H9 (cell line): Measurements from ENCODE around the gene FNDC3B. TPM values are rescaled to one million over a fixed set of nuclear protein-coding genes. Genes with fewer than 3 reads are reported as not detected.

Source experiments
- DNase-seq: peaks from one replicate; pipeline ENCODE4 v3.0.0-alpha.2; 2017
- H2AFZ ChIP-seq: one replicate; pipeline ENCODE4 v1.6.1; 2013; ENCODE audit warnings: mild to moderate bottlenecking, low read length, control low read depth, moderate library complexity
- H2AK5ac ChIP-seq: 2 replicates; pipeline ENCODE4 v1.6.1; 2013; ENCODE audit warnings: low read length, control low read depth, mixed read lengths; ENCODE audit not compliant: insufficient read length
- H2BK120ac ChIP-seq: one replicate; pipeline ENCODE4 v1.6.1; 2013; ENCODE audit warnings: low read depth, mild to moderate bottlenecking, low read length, control low read depth, inconsistent platforms; ENCODE audit not compliant: poor library complexity, severe bottlenecking
- H2BK12ac ChIP-seq: 2 replicates; pipeline ENCODE4 v1.6.1; 2013; ENCODE audit warnings: low read length, control low read depth, mixed read lengths, low read depth; ENCODE audit not compliant: insufficient read length
- H2BK15ac ChIP-seq: 2 replicates; pipeline ENCODE4 v1.6.1; 2013; ENCODE audit warnings: low read depth, low read length, control low read depth
- H2BK20ac ChIP-seq: one replicate; pipeline ENCODE4 v1.6.1; 2013; ENCODE audit warnings: low read depth, mild to moderate bottlenecking, low read length, control low read depth, inconsistent platforms; ENCODE audit not compliant: poor library complexity, severe bottlenecking
- H2BK5ac ChIP-seq: 2 replicates; pipeline ENCODE4 v1.6.1; 2013; ENCODE audit warnings: low read length, control low read depth, mixed read lengths; ENCODE audit not compliant: insufficient read length
- H3K14ac ChIP-seq: 2 replicates; pipeline ENCODE4 v1.6.1; 2013; ENCODE audit warnings: low read length, control low read depth; ENCODE audit not compliant: insufficient read depth
- H3K18ac ChIP-seq: 2 replicates; pipeline ENCODE4 v1.6.1; 2013; ENCODE audit warnings: low read depth, mild to moderate bottlenecking, mixed read lengths, low read length, control low read depth; ENCODE audit not compliant: insufficient read length
- H3K23ac ChIP-seq: 2 replicates; pipeline ENCODE4 v1.6.1; 2013; ENCODE audit warnings: low read length, control low read depth, mixed read lengths, low read depth; ENCODE audit not compliant: insufficient read length
- H3K23me2 ChIP-seq: 2 replicates; pipeline ENCODE4 v1.6.1; 2013; ENCODE audit warnings: low read depth, mild to moderate bottlenecking, mixed read lengths, low read length, control low read depth; ENCODE audit not compliant: insufficient read length, poor library complexity, severe bottlenecking
- H3K27ac ChIP-seq: 2 replicates; pipeline ENCODE4 v1.5.1; 2013; ENCODE audit warnings: low read length, control low read depth, mixed read lengths, low read depth; ENCODE audit not compliant: insufficient read length
- H3K27me3 ChIP-seq: 2 replicates; pipeline ENCODE4 v1.6.1; 2013; ENCODE audit warnings: low read length, control low read depth, inconsistent platforms; ENCODE audit not compliant: insufficient read depth
- H3K4ac ChIP-seq: 2 replicates; pipeline ENCODE4 v1.6.1; 2013; ENCODE audit warnings: low read depth, mild to moderate bottlenecking, control low read depth, inconsistent platforms, low read length, moderate library complexity
- H3K4me1 ChIP-seq: 2 replicates; pipeline ENCODE4 v1.6.1; 2013; ENCODE audit warnings: low read length, control low read depth, inconsistent platforms; ENCODE audit not compliant: insufficient read depth
- H3K4me2 ChIP-seq: 2 replicates; pipeline ENCODE4 v1.6.1; 2013; ENCODE audit warnings: low read length, control low read depth, mixed read lengths; ENCODE audit not compliant: insufficient read length, insufficient read depth
- H3K56ac ChIP-seq: 2 replicates; pipeline ENCODE4 v1.6.1; 2013; ENCODE audit warnings: low read depth, mild to moderate bottlenecking, mixed read lengths, low read length, control low read depth; ENCODE audit not compliant: insufficient read length
- H3K79me1 ChIP-seq: 2 replicates; pipeline ENCODE4 v1.6.1; 2013; ENCODE audit warnings: low read depth, mild to moderate bottlenecking, moderate library complexity, low read length, control low read depth, inconsistent platforms; ENCODE audit not compliant: insufficient read depth, poor library complexity, severe bottlenecking
- H3K79me2 ChIP-seq: 2 replicates; pipeline ENCODE4 v1.6.1; 2013; ENCODE audit warnings: low read length, control low read depth, inconsistent platforms; ENCODE audit not compliant: insufficient read depth
- H3K9ac ChIP-seq: 2 replicates; pipeline ENCODE4 v1.6.1; 2013; ENCODE audit warnings: low read length, control low read depth, mixed read lengths; ENCODE audit not compliant: insufficient read length; ENCODE audit errors: extremely low read depth
- H3K9me3 ChIP-seq: one replicate; pipeline ENCODE4 v1.6.1; 2013; ENCODE audit warnings: low read depth, low read length, inconsistent platforms; ENCODE audit not compliant: control insufficient read depth
- H3T11ph ChIP-seq: one replicate; pipeline ENCODE4 v1.6.1; 2013; ENCODE audit warnings: mild to moderate bottlenecking, low read length, control low read depth, inconsistent platforms
- H4K20me1 ChIP-seq: one replicate; pipeline ENCODE4 v1.6.1; 2013; ENCODE audit not compliant: control insufficient read depth, insufficient read length, insufficient read depth
- H4K5ac ChIP-seq: 2 replicates; pipeline ENCODE4 v1.6.1; 2013; ENCODE audit warnings: low read depth, mild to moderate bottlenecking, mixed read lengths, low read length, control low read depth; ENCODE audit not compliant: insufficient read length
- H4K8ac ChIP-seq: replicated peaks from 2 replicates; pipeline ENCODE4 v1.6.1; 2013; ENCODE audit warnings: low read length, control low read depth, mixed read lengths, low read depth; ENCODE audit not compliant: insufficient read length
- H4K91ac ChIP-seq: 2 replicates; pipeline ENCODE4 v1.6.1; 2013; ENCODE audit warnings: low read depth, mild to moderate bottlenecking, moderate library complexity, mixed read lengths, low read length, control low read depth; ENCODE audit not compliant: insufficient read length
- H3K27ac Mint-ChIP-seq, 3 experiments: 2 replicates in 2 of 3; 3 replicates in 1 of 3; pipeline ENCODE4 v1.8.0; 2020 to 2021; ENCODE audit warnings: mixed read lengths in 3 of 3, mild to moderate bottlenecking in 1 of 3, moderate library complexity in 1 of 3
- H3K27me3 Mint-ChIP-seq: 2 replicates; pipeline ENCODE4 v1.8.0; 2021; ENCODE audit warnings: low read depth, mild to moderate bottlenecking, moderate library complexity, mixed read lengths
- H3K36me3 Mint-ChIP-seq, 3 experiments: 2 replicates in 2 of 3; 3 replicates in 1 of 3; pipeline ENCODE4 v1.8.0; 2020 to 2021; ENCODE audit warnings: low read depth in 3 of 3, mixed read lengths in 3 of 3; ENCODE audit not compliant: insufficient read depth in 1 of 3
- H3K4me1 Mint-ChIP-seq, 2 experiments: 2 replicates each; pipeline ENCODE4 v1.8.0; 2020; ENCODE audit warnings: mixed read lengths in 2 of 2
- H3K4me3 Mint-ChIP-seq, 2 experiments: 2 replicates in 1 of 2; 3 replicates in 1 of 2; pipeline ENCODE4 v1.8.0; 2020 to 2021; ENCODE audit warnings: mild to moderate bottlenecking in 2 of 2, mixed read lengths in 2 of 2, moderate library complexity in 1 of 2
- H3K9me3 Mint-ChIP-seq, 2 experiments: 2 replicates in 1 of 2; 3 replicates in 1 of 2; pipeline ENCODE4 v1.8.0; 2020; ENCODE audit warnings: mild to moderate bottlenecking in 2 of 2, mixed read lengths in 2 of 2, moderate library complexity in 1 of 2
- WGBS: extraction: QIAGEN DNeasy Blood & Tissue Kit; methylation state at CpG from one replicate; pipeline ENCODE4 v1.1.7; 2013; ENCODE audit warnings: missing lambda C conversion rate, low lambda C conversion rate, mixed read lengths; ENCODE audit not compliant: insufficient read length; ENCODE audit errors: extremely low coverage; 5-methylcytosine and 5-hydroxymethylcytosine counted together
- total RNA-seq: library from RNA; stranded (reverse); gene quantifications from 2 replicates; pipeline ENCODE4 v1.2.1, GENCODE V29; 2021
- TF ChIP-seq, protein P1 (sequence below): fragments of 200-600 bp; sonication (generic); conservative IDR thresholded peaks from 3 replicates; pipeline ENCODE4 v1.8.0; 2021; ENCODE audit warnings: antibody characterized with exemption, mild to moderate bottlenecking

The FNDC3B gene
- total RNA-seq, 1 experiment from 2014 or later, result 43.8 TPM

- Histone ChIP-seq H3K27me3 (no peaks in the 10 kb centered on the region), H3K4me2 (no peak overlapping the region), H3K9me3 (no peaks in the 10 kb centered on the region), H3K79me2 (peaks cover 6% of the 10 kb centered on the region; the same call in 1 of the 2 replicates), H3T11ph (no peak overlapping the region), H3K56ac (no peak overlapping the region), H3K14ac (no peak overlapping the region), H3K23me2 (no peaks in the 10 kb centered on the region), H3K27ac (no peak overlapping the region), H4K5ac (no peak overlapping the region), H2AFZ (no peak overlapping the region), H3K79me1 (peaks cover 4% of the 10 kb centered on the region), H3K4me1 (peaks cover 3% of the 10 kb centered on the region; the same call in 1 of the 2 replicates), H4K91ac (no peak overlapping the region), H3K18ac (no peak overlapping the region), H2BK20ac (no peak overlapping the region), H2BK120ac (no peak overlapping the region), H2BK12ac (no peak overlapping the region), H2AK5ac (no peak overlapping the region), H3K23ac (no peak overlapping the region), H3K4ac (no peak overlapping the region), H4K8ac (no peak overlapping the region), H4K20me1 (no peaks in the 10 kb centered on the region), H2BK5ac (no peak overlapping the region), H2BK15ac (no peak overlapping the region), H3K9ac (no peak overlapping the region)
- Mint-ChIP-seq H3K27ac (no peak overlapping the region), H3K9me3 (no peaks in the 10 kb centered on the region), H3K27me3 (no peaks in the 10 kb centered on the region), H3K36me3 (peaks cover 12 to 37% (median 31%) of the 10 kb centered on the region in 3 experiments; a peak in 6 of 7 replicates), H3K4me3 (no peak overlapping the region), H3K4me1 (peaks cover 24 to 27% of the 10 kb centered on the region in 2 experiments)
- no peak for DNase-seq
- TF ChIP-seq, protein P1, sequence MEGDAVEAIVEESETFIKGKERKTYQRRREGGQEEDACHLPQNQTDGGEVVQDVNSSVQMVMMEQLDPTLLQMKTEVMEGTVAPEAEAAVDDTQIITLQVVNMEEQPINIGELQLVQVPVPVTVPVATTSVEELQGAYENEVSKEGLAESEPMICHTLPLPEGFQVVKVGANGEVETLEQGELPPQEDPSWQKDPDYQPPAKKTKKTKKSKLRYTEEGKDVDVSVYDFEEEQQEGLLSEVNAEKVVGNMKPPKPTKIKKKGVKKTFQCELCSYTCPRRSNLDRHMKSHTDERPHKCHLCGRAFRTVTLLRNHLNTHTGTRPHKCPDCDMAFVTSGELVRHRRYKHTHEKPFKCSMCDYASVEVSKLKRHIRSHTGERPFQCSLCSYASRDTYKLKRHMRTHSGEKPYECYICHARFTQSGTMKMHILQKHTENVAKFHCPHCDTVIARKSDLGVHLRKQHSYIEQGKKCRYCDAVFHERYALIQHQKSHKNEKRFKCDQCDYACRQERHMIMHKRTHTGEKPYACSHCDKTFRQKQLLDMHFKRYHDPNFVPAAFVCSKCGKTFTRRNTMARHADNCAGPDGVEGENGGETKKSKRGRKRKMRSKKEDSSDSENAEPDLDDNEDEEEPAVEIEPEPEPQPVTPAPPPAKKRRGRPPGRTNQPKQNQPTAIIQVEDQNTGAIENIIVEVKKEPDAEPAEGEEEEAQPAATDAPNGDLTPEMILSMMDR, result no peak
- no CpG with 5 or more reads among the region's 3 CpGs for WGBS
Measured at GRCh38 chr3:172051310-172051956, 12.1 kb downstream of the FNDC3B start.
